WERI-Rb-1 (cell line): Measurements from ENCODE around the gene KCNT1.

Experiments
- DNase-seq: peaks from one replicate; pipeline ENCODE4 v3.0.0-alpha.2; 2020
- H3K27ac ChIP-seq: fragments of 250-450 bp; sonication (Bioruptor Pico); 2 replicates; pipeline ENCODE4 v1.5.1; 2020; ENCODE audit warnings: mild to moderate bottlenecking, moderate library complexity
- H3K27me3 ChIP-seq: fragments of 250-450 bp; sonication (Bioruptor Pico); 2 replicates; pipeline ENCODE4 v1.5.1; 2021; ENCODE audit warnings: mild to moderate bottlenecking, low read depth, moderate library complexity; ENCODE audit not compliant: insufficient read depth, severe bottlenecking
- H3K36me3 ChIP-seq: fragments of 250-450 bp; sonication (Bioruptor Pico); 2 replicates; pipeline ENCODE4 v1.5.1; 2020; ENCODE audit warnings: mild to moderate bottlenecking, moderate library complexity
- H3K4me3 ChIP-seq: 2 replicates; pipeline ENCODE4 v1.5.1; 2011; ENCODE audit warnings: low read depth, mild to moderate bottlenecking, control low read depth, low read length
- H3K9me3 ChIP-seq: fragments of 250-450 bp; sonication (Bioruptor Pico); 2 replicates; pipeline ENCODE4 v1.5.1; 2021; ENCODE audit warnings: mild to moderate bottlenecking, moderate library complexity; ENCODE audit not compliant: severe bottlenecking
- CTCF ChIP-seq: IDR thresholded peaks from 2 replicates; pipeline ENCODE4 v1.5.1; 2011; ENCODE audit warnings: low read depth, mild to moderate bottlenecking, control low read depth, inconsistent platforms, low read length

KCNT1 gene

GRCh38 chr9:135692410-135692809 lies 9.6 kb upstream of the KCNT1 start:
- H3K27me3 ChIP-seq: no peaks in the 10 kb centered on the region
- H3K27ac ChIP-seq: no peak overlapping the region
- H3K36me3 ChIP-seq: no peaks in the 10 kb centered on the region
- no peak overlapping the region for H3K4me3 ChIP-seq
- no peaks in the 10 kb centered on the region for H3K9me3 ChIP-seq
- DNase-seq: no peak
- TF ChIP-seq CTCF: no peak

- H3K36me3 ChIP-seq: no peaks in the 10 kb centered on the region
- H3K9me3 ChIP-seq: no peaks in the 10 kb centered on the region
- H3K27ac ChIP-seq: no peak overlapping the region
- H3K4me3 ChIP-seq: no peak overlapping the region
- no peak for DNase-seq
- no peaks in the 10 kb centered on the region for H3K27me3 ChIP-seq
- TF ChIP-seq CTCF: no peak
These were observed 8.7 kb upstream of the KCNT1 start for GRCh38 chr9:135693265-135693664.

- H3K9me3 ChIP-seq: no peaks in the 10 kb centered on the region
- no peak overlapping the region for H3K27ac ChIP-seq
- no peaks in the 10 kb centered on the region for H3K36me3 ChIP-seq
- no peak for TF ChIP-seq CTCF
- no peak overlapping the region for H3K4me3 ChIP-seq
- DNase-seq: no peak
- H3K27me3 ChIP-seq: no peaks in the 10 kb centered on the region
These were observed 8.2 kb upstream of the KCNT1 start for GRCh38 chr9:135693771-135694170.

- H3K27ac ChIP-seq: no peak overlapping the region
- H3K4me3 ChIP-seq: no peak overlapping the region
- no peak for TF ChIP-seq CTCF
- no peaks in the 10 kb centered on the region for H3K9me3 ChIP-seq
- no peaks in the 10 kb centered on the region for H3K27me3 ChIP-seq
- no peak for DNase-seq
- H3K36me3 ChIP-seq: no peaks in the 10 kb centered on the region
These were observed 7.6 kb upstream of the KCNT1 start for GRCh38 chr9:135694414-135694813.

- TF ChIP-seq CTCF: no peak
- no peaks in the 10 kb centered on the region for H3K36me3 ChIP-seq
- no peak for DNase-seq
- no peaks in the 10 kb centered on the region for H3K9me3 ChIP-seq
- H3K27ac ChIP-seq: no peak overlapping the region
- no peaks in the 10 kb centered on the region for H3K27me3 ChIP-seq
- H3K4me3 ChIP-seq: no peak overlapping the region
These were observed 6.9 kb upstream of the KCNT1 start for GRCh38 chr9:135695036-135695435.

GRCh38 chr9:135695642-135696041 lies 6.3 kb upstream of the KCNT1 start:
- no peaks in the 10 kb centered on the region for H3K27me3 ChIP-seq
- H3K36me3 ChIP-seq: no peaks in the 10 kb centered on the region
- no peak overlapping the region for H3K4me3 ChIP-seq
- DNase-seq: no peak
- no peak for TF ChIP-seq CTCF
- no peaks in the 10 kb centered on the region for H3K9me3 ChIP-seq
- H3K27ac ChIP-seq: no peak overlapping the region
